Epithelial cell of proximal tubule (primary cell): ENCODE data around the gene POP7. TPM values are rescaled to one million over a fixed set of nuclear protein-coding genes. Genes with fewer than 3 reads are reported as not detected.
"Not testable (repeated sequence)": the region's sequence is repeated elsewhere in the genome, so short reads cannot be mapped to it uniquely, and the experiment has no call there.

Experiments
- DNase-seq: peaks from one replicate; pipeline ENCODE4 v3.0.0-alpha.2; 2011; ENCODE audit warnings: low read depth
- H3K4me3 ChIP-seq: 2 replicates; pipeline ENCODE4 v1.5.1; 2011; ENCODE audit warnings: low read depth, mild to moderate bottlenecking, low read length
- total RNA-seq: library from RNA; depleted of rRNA; stranded (reverse); fragments of >200 nt; gene quantifications from 2 replicates; pipeline ENCODE4 v1.2.3, GENCODE V29; 2015
- TF ChIP-seq, protein P1 (sequence below): conservative IDR thresholded peaks from 2 replicates; pipeline ENCODE4 v1.5.1; 2012; ENCODE audit warnings: low read depth, mild to moderate bottlenecking, low read length

The POP7 gene
- total RNA-seq, 1 donor from 2014 or later, result 42.7 TPM

DNA sequence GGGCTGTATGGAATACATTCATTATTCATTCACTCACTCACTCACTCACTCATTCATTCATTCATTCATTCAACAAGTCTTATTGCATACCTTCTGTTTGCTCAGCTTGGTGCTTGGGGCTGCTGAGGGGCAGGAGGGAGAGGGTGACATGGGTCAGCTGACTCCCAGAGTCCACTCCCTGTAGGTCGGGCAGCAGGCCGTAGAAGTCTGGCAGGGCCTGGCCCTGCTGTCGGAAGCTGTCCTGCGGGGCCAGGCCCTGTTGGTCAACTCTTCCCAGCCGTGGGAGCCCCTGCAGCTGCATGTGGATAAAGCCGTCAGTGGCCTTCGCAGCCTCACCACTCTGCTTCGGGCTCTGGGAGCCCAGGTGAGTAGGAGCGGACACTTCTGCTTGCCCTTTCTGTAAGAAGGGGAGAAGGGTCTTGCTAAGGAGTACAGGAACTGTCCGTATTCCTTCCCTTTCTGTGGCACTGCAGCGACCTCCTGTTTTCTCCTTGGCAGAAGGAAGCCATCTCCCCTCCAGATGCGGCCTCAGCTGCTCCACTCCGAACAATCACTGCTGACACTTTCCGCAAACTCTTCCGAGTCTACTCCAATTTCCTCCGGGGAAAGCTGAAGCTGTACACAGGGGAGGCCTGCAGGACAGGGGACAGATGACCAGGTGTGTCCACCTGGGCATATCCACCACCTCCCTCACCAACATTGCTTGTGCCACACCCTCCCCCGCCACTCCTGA lies 16.7 kb downstream of the POP7 start:
- H3K4me3 ChIP-seq, result no peak overlapping the region
- DNase-seq, result no peak
- TF ChIP-seq, protein P1, sequence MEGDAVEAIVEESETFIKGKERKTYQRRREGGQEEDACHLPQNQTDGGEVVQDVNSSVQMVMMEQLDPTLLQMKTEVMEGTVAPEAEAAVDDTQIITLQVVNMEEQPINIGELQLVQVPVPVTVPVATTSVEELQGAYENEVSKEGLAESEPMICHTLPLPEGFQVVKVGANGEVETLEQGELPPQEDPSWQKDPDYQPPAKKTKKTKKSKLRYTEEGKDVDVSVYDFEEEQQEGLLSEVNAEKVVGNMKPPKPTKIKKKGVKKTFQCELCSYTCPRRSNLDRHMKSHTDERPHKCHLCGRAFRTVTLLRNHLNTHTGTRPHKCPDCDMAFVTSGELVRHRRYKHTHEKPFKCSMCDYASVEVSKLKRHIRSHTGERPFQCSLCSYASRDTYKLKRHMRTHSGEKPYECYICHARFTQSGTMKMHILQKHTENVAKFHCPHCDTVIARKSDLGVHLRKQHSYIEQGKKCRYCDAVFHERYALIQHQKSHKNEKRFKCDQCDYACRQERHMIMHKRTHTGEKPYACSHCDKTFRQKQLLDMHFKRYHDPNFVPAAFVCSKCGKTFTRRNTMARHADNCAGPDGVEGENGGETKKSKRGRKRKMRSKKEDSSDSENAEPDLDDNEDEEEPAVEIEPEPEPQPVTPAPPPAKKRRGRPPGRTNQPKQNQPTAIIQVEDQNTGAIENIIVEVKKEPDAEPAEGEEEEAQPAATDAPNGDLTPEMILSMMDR, result no peak

- no peak overlapping the region for H3K4me3 ChIP-seq
- no peak for DNase-seq
- TF ChIP-seq, protein P1, result no peak
These were observed 17.9 kb downstream of the POP7 start for GRCh38 chr7:100723732-100724275.

DNA sequence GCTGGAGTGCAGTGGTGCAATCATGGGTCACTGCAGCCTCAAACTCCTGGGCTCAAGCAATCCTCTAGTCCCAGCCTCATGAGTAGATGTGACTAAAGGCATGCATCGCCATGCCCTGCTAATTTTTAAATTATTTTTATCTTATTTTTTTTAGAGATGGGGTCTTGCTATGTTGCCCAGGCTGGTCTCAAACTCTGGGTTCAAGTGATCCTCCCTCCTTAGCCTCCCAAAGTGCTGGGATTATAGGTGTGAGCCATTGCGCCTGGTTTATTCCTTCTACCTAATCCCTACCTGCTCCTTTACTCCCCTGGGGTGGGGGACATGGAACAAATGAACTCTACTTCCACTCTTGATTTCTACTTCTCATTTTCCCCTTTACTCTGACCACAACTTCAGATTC lies 18.4 kb downstream of the POP7 start:
- DNase-seq, H3K4me3 ChIP-seq: not testable (repeated sequence)

DNA sequence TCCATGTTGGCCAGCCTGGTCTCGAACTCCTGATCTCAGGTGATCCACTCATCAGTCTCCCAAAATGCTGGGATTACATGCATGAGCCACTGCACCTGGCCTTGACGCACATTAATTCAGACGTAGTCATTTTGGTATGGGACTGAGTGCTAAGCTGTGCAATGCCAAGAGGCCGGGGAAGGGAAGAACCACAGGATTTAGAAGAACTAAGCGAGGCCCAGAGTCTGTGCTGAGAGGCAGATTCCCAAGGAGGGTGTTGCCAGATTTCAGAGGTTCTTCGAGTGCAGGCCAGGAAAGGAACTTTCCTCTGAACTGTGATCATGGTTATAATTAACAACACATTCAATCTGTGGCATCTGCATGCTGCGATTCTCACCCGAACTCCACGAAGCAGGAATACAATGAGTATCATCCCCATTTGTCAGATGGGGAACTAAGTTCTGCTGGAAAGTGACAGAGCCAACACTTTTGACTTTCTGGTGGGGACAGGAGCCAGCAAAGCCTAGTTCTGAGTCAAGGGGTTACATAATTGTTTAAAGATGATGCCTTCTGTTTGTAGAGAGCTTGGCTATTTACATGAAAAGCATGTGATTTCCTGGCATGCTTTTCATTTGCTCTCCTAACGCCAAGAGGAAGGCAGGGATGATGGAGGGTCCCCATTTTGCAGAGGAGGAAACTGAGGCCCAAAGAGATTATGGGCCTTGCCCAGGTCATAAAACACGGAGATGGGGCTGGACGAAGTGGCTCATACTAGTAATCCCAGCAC lies 21.3 kb downstream of the POP7 start:
- DNase-seq, result no peak
- no peak overlapping the region for H3K4me3 ChIP-seq
- TF ChIP-seq, protein P1, result no peak

- no peak overlapping the region for H3K4me3 ChIP-seq
- TF ChIP-seq, protein P1, result no peak
- no peak for DNase-seq
These were observed 22.3 kb downstream of the POP7 start for GRCh38 chr7:100728196-100728595.

- DNase-seq, result no peak
- TF ChIP-seq, protein P1, result no peak
- no peak overlapping the region for H3K4me3 ChIP-seq
These were observed 24.3 kb downstream of the POP7 start for GRCh38 chr7:100730136-100730800.
